Uterus (tissue), 4 donors: ENCODE measurements around the gene CISH. TPM values are rescaled to one million over a fixed set of nuclear protein-coding genes. Genes with fewer than 3 reads are reported as not detected.

ENCODE experiments used
- DNase-seq, 2 donors: peaks; one replicate each; pipeline ENCODE4 v3.0.0-alpha.2; 2019 to 2020
- H3K27ac ChIP-seq, 2 donors: fragments of 200-600 bp; sonication (generic); 1 replicate in 1 of 2; 2 replicates in 1 of 2; pipeline ENCODE4 v1.5.1; 2016 to 2018
- H3K27me3 ChIP-seq, 2 donors: fragments of 200-600 bp; sonication (generic); one replicate each; pipeline ENCODE4 v1.5.1; 2018 to 2019; ENCODE audit warnings: control low read depth in 1 of 2
- H3K36me3 ChIP-seq, 2 donors: fragments of 200-600 bp; sonication (generic); one replicate each; pipeline ENCODE4 v1.5.1; 2019; ENCODE audit warnings: control low read depth in 1 of 2
- H3K4me1 ChIP-seq, 2 donors: fragments of 200-600 bp; sonication (generic); one replicate each; pipeline ENCODE4 v1.5.1; 2018 to 2019; ENCODE audit warnings: control low read depth in 1 of 2
- H3K4me3 ChIP-seq, 2 donors: fragments of 200-600 bp; sonication (generic); 1 replicate in 1 of 2; 2 replicates in 1 of 2; pipeline ENCODE4 v1.5.1; 2018 to 2019; ENCODE audit warnings: mild to moderate bottlenecking in 1 of 2
- H3K9me3 ChIP-seq, 2 donors: fragments of 200-600 bp; sonication (generic); one replicate each; pipeline ENCODE4 v1.5.1; 2019; ENCODE audit warnings: control low read depth in 1 of 2
- CTCF ChIP-seq, 4 experiments: fragments of 200-600 bp in 2 of 4; fragments of 450-650 bp in 2 of 4; sonication (generic) in 2 of 4; IDR thresholded peaks; one replicate each; pipeline ENCODE4 v1.5.1; 2016 to 2019; ENCODE audit warnings: antibody characterized with exemption in 4 of 4, mild to moderate bottlenecking in 2 of 4, moderate library complexity in 1 of 4
- POLR2A ChIP-seq, 2 donors: fragments of 450-650 bp; IDR thresholded peaks; one replicate each; pipeline ENCODE4 v1.6.1; 2016; ENCODE audit warnings: antibody characterized with exemption in 2 of 2, mild to moderate bottlenecking in 1 of 2, moderate library complexity in 1 of 2
- intact Hi-C: fragments of 100-400 bp; cut with DNase I; formaldehyde crosslinking; loops from one replicate; pipeline ENCODE4 v1.15.1; 2023; ENCODE audit warnings: low total_unique reads
- total RNA-seq, 4 donors: library from RNA; depleted of rRNA in 3 of 4; stranded (reverse); fragments of >200 nt in 3 of 4; gene quantifications; one replicate each; pipeline versions ENCODE4 v1.1.0 to v1.2.4, GENCODE V29; 2014 to 2023
- donor health status: DM: yes; HTN: yes; CAD: no.

The CISH gene
- total RNA-seq, 4 donors from 2014 or later = 2.1 to 12.3 (median 5.6) TPM; not detected in 1

- no peak for DNase-seq
- H3K9me3 ChIP-seq = no peaks in the 10 kb centered on the region
- H3K27me3 ChIP-seq = no peaks in the 10 kb centered on the region
- TF ChIP-seq POLR2A (IDR thresholded peaks at IDR 0.05) = no peak
- no peak for TF ChIP-seq CTCF (IDR thresholded peaks at IDR 0.05)
- H3K36me3 ChIP-seq = no peaks in the 10 kb centered on the region
- peaks cover 0 to 5% of the 10 kb centered on the region in 2 donors for H3K4me1 ChIP-seq
- H3K27ac ChIP-seq = no peak overlapping the region
- intact Hi-C loops = no loop called here
- no peak overlapping the region for H3K4me3 ChIP-seq
Measured at GRCh38 chr3:50626401-50626800, 14.8 kb upstream of the CISH start.

GRCh38 chr3:50625231-50626182 lies 13.9 kb upstream of the CISH start:
- no peak for DNase-seq
- Histone ChIP-seq H3K36me3 (no peaks in the 10 kb centered on the region), H3K4me3 (no peak overlapping the region), H3K4me1 (peaks cover 0 to 5% of the 10 kb centered on the region in 2 donors), H3K27ac (no peak overlapping the region), H3K9me3 (no peaks in the 10 kb centered on the region), H3K27me3 (no peaks in the 10 kb centered on the region)
- intact Hi-C loops = no loop called here
- no peak for TF ChIP-seq CTCF (IDR thresholded peaks at IDR 0.05)

- Histone ChIP-seq H3K4me1 (peaks cover 0 to 5% of the 10 kb centered on the region in 2 donors), H3K36me3 (no peaks in the 10 kb centered on the region), H3K27ac (no peak overlapping the region), H3K4me3 (no peak overlapping the region), H3K27me3 (no peaks in the 10 kb centered on the region), H3K9me3 (no peaks in the 10 kb centered on the region)
- no peak for TF ChIP-seq POLR2A (IDR thresholded peaks at IDR 0.05)
- DNase-seq = no peak
- intact Hi-C loops = no loop called here
Measured at GRCh38 chr3:50624634-50625033, 13.1 kb upstream of the CISH start.

- intact Hi-C loops = no loop called here
Measured at GRCh38 chr3:50623840-50624474, 12.4 kb upstream of the CISH start.

GRCh38 chr3:50622881-50623280 lies 11.3 kb upstream of the CISH start:
- no peaks in the 10 kb centered on the region for H3K27me3 ChIP-seq
- no peak for TF ChIP-seq CTCF (IDR thresholded peaks at IDR 0.05)
- no peak for TF ChIP-seq POLR2A (IDR thresholded peaks at IDR 0.05)
- H3K4me3 ChIP-seq = no peak overlapping the region
- intact Hi-C loops = no loop called here
- DNase-seq = no peak
- H3K36me3 ChIP-seq = no peaks in the 10 kb centered on the region
- H3K27ac ChIP-seq = no peak overlapping the region
- H3K9me3 ChIP-seq = no peaks in the 10 kb centered on the region
- peaks cover 0 to 14% of the 10 kb centered on the region in 2 donors for H3K4me1 ChIP-seq

More at GRCh38 chr3:50623840-50624474, 12.4 kb upstream of the CISH start:
- Histone ChIP-seq H3K27ac (no peak overlapping the region), H3K27me3 (no peaks in the 10 kb centered on the region), H3K4me1 (peaks cover 0 to 5% of the 10 kb centered on the region in 2 donors), H3K9me3 (no peaks in the 10 kb centered on the region), H3K4me3 (no peak overlapping the region), H3K36me3 (no peaks in the 10 kb centered on the region)
- DNase-seq = no peak
- TF ChIP-seq CTCF (IDR thresholded peaks at IDR 0.05) (no peak), POLR2A (IDR thresholded peaks at IDR 0.05) (no peak)
